GM23338 (cell line): ENCODE results near the gene MAPK8IP3. TPM values are rescaled to one million over a fixed set of nuclear protein-coding genes. Genes with fewer than 3 reads are reported as not detected.
"Not testable (repeated sequence)": the region's sequence is repeated elsewhere in the genome, so short reads cannot be mapped to it uniquely, and the experiment has no call there.

ENCODE experiments used
- ATAC-seq: fragments of 200-7000 bp; cut with Tn5 transposase; 3 replicates; pipeline ENCODE4 v1.9.1; 2020
- DNase-seq: peaks from one replicate; pipeline ENCODE4 v3.0.0-alpha.2; 2015; ENCODE audit warnings: low spot score
- H2AFZ ChIP-seq: fragments of 200-600 bp; sonication (generic); 2 replicates; pipeline ENCODE4 v1.8.0; 2016; ENCODE audit warnings: antibody characterized with exemption, mild to moderate bottlenecking, moderate library complexity
- H3F3A ChIP-seq: fragments of 200-600 bp; sonication (generic); replicated peaks from 2 replicates; pipeline ENCODE4 v1.8.0; 2017; ENCODE audit warnings: antibody characterized with exemption, mixed run types, low read depth
- H3K27ac ChIP-seq: fragments of 200-600 bp; sonication (generic); 2 replicates; pipeline ENCODE4 v1.6.1; 2016; ENCODE audit warnings: low read depth
- H3K27me3 ChIP-seq: fragments of 200-600 bp; sonication (generic); 2 replicates; pipeline ENCODE4 v1.8.0; 2016; ENCODE audit warnings: mild to moderate bottlenecking, mixed run types, moderate library complexity; ENCODE audit not compliant: insufficient read depth
- H3K36me3 ChIP-seq: fragments of 200-600 bp; sonication (generic); 2 replicates; pipeline ENCODE4 v1.8.0; 2016; ENCODE audit warnings: mild to moderate bottlenecking; ENCODE audit not compliant: insufficient read depth
- H3K4me1 ChIP-seq: fragments of 200-600 bp; sonication (generic); 2 replicates; pipeline ENCODE4 v1.8.0; 2016; ENCODE audit warnings: mild to moderate bottlenecking, moderate library complexity; ENCODE audit not compliant: insufficient read depth
- H3K4me2 ChIP-seq: fragments of 200-600 bp; sonication (generic); 2 replicates; pipeline ENCODE4 v1.7.1; 2017; ENCODE audit warnings: mixed run types
- H3K4me3 ChIP-seq: fragments of 200-600 bp; sonication (generic); 2 replicates; pipeline ENCODE4 v1.6.1; 2016; ENCODE audit warnings: mixed run types
- H3K79me2 ChIP-seq: fragments of 200-600 bp; sonication (generic); replicated peaks from 2 replicates; pipeline ENCODE4 v1.8.0; 2017; ENCODE audit warnings: mild to moderate bottlenecking; ENCODE audit not compliant: insufficient read depth
- H3K9me2 ChIP-seq: fragments of 200-600 bp; sonication (generic); 2 replicates; pipeline ENCODE4 v1.8.0; 2017; ENCODE audit not compliant: insufficient read depth
- H4K20me1 ChIP-seq: fragments of 200-600 bp; sonication (generic); replicated peaks from 2 replicates; pipeline ENCODE4 v1.8.0; 2017; ENCODE audit warnings: mild to moderate bottlenecking; ENCODE audit not compliant: insufficient read depth
- H3K27ac Mint-ChIP-seq: 2 replicates; pipeline ENCODE4 v1.8.0; 2020; ENCODE audit warnings: inconsistent platforms, mild to moderate bottlenecking, moderate library complexity, mixed read lengths
- H3K27me3 Mint-ChIP-seq: 3 replicates; pipeline ENCODE4 v1.8.0; 2022; ENCODE audit warnings: low read depth, mild to moderate bottlenecking, moderate library complexity, mixed read lengths, inconsistent platforms; ENCODE audit not compliant: insufficient read depth, poor library complexity
- H3K36me3 Mint-ChIP-seq: 3 replicates; pipeline ENCODE4 v1.8.0; 2021; ENCODE audit warnings: low read depth, mild to moderate bottlenecking, inconsistent platforms, moderate library complexity, mixed read lengths
- H3K4me1 Mint-ChIP-seq: 3 replicates; pipeline ENCODE4 v1.8.0; 2020; ENCODE audit warnings: mild to moderate bottlenecking, inconsistent platforms, mixed read lengths
- H3K4me3 Mint-ChIP-seq: 3 replicates; pipeline ENCODE4 v1.8.0; 2021; ENCODE audit warnings: moderate library complexity, mild to moderate bottlenecking, inconsistent platforms, mixed read lengths
- H3K9me3 Mint-ChIP-seq: 3 replicates; pipeline ENCODE4 v1.8.0; 2020; ENCODE audit warnings: moderate library complexity, mild to moderate bottlenecking, inconsistent platforms, mixed read lengths
- CREB1 ChIP-seq: fragments of 250-450 bp; sonication (Bioruptor Pico); IDR thresholded peaks from 2 replicates; pipeline ENCODE4 v1.5.0; 2020; ENCODE audit warnings: low read depth, mild to moderate bottlenecking, moderate library complexity
- JUNB ChIP-seq: IDR thresholded peaks from one replicate; pipeline ENCODE4 v1.6.1; 2016; ENCODE audit warnings: antibody characterized with exemption; ENCODE audit not compliant: unreplicated experiment
- NANOG ChIP-seq: IDR thresholded peaks from 2 replicates; pipeline ENCODE4 v1.6.1; 2016; ENCODE audit warnings: antibody characterized with exemption, borderline replicate concordance
- POLR2AphosphoS5 ChIP-seq: IDR thresholded peaks from 2 replicates; pipeline ENCODE4 v1.6.1; 2016; ENCODE audit warnings: antibody characterized with exemption, low read depth
- STAT1 ChIP-seq: IDR thresholded peaks from one replicate; pipeline ENCODE4 v1.6.1; 2016; ENCODE audit warnings: antibody characterized with exemption; ENCODE audit not compliant: unreplicated experiment
- ZNF114 ChIP-seq: fragments of 250-450 bp; sonication (Bioruptor Pico); IDR thresholded peaks from 2 replicates; pipeline ENCODE4 v1.5.0; 2020; ENCODE audit warnings: mild to moderate bottlenecking, moderate library complexity
- ZNF331 ChIP-seq: fragments of 250-450 bp; sonication (Bioruptor Pico); IDR thresholded peaks from 2 replicates; pipeline ENCODE4 v1.5.0; 2020; ENCODE audit warnings: low read depth, mild to moderate bottlenecking, moderate library complexity
- polyA plus RNA-seq: library from polyadenylated mRNA; unstranded; fragments of >200 nt; fragmentation: Nextera tagmentation; extraction: Ambion mirVana; gene quantifications from 2 replicates; pipeline ENCODE4 v1.2.1, GENCODE V29; 2016
- total RNA-seq: library from RNA; depleted of rRNA; stranded (reverse); fragments of >200 nt; shearing (Covaris generic); gene quantifications from 2 replicates; pipeline ENCODE4 v1.2.3, GENCODE V29; 2014
- TF ChIP-seq, protein P1 (sequence below): IDR thresholded peaks from one replicate; pipeline ENCODE4 v1.6.1; 2018; ENCODE audit warnings: antibody characterized with exemption; ENCODE audit not compliant: unreplicated experiment
- TF ChIP-seq, protein P2 (sequence below), 2 experiments: fragments of 200-600 bp in 1 of 2; sonication (generic) in 1 of 2; conservative IDR thresholded peaks; 2 replicates each; pipeline versions ENCODE4 v1.5.1 to v1.6.1; 2016 to 2017; ENCODE audit warnings: antibody characterized with exemption in 2 of 2, low read depth in 2 of 2, mild to moderate bottlenecking in 2 of 2, moderate library complexity in 1 of 2

MAPK8IP3 gene
- total and polyA plus RNA-seq, 2 experiments from 2014 or later, result 11.3 to 58.4 TPM

DNA sequence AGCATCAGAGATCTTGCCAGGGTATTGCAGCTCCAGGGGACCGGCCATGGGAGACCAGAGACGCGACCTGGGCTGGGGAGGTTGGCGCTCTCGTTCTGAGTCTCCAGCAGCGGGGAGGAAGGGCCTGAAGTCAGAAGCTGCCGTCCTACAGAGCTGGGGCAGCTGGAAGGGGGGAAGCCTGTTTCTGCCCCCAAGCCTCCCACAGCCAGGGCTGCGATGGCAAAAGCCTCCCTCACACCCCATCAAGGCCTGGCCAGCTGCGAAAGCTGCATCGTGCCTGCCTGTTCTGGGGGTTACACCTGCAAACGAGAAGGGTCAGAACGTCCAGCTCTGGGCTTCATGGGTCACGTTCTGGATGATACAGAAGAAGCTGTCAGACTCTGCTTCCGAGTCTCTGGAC is 26.1 kb downstream of the MAPK8IP3 start:
- TF ChIP-seq JUNB (no peak), NANOG (no peak), CREB1 (CRISPR knock-in tag) (no peak), POLR2AphosphoS5 (no peak), STAT1 (no peak), ZNF331 (CRISPR knock-in tag) (no peak), ZNF114 (CRISPR knock-in tag) (no peak)
- TF ChIP-seq, protein P1, sequence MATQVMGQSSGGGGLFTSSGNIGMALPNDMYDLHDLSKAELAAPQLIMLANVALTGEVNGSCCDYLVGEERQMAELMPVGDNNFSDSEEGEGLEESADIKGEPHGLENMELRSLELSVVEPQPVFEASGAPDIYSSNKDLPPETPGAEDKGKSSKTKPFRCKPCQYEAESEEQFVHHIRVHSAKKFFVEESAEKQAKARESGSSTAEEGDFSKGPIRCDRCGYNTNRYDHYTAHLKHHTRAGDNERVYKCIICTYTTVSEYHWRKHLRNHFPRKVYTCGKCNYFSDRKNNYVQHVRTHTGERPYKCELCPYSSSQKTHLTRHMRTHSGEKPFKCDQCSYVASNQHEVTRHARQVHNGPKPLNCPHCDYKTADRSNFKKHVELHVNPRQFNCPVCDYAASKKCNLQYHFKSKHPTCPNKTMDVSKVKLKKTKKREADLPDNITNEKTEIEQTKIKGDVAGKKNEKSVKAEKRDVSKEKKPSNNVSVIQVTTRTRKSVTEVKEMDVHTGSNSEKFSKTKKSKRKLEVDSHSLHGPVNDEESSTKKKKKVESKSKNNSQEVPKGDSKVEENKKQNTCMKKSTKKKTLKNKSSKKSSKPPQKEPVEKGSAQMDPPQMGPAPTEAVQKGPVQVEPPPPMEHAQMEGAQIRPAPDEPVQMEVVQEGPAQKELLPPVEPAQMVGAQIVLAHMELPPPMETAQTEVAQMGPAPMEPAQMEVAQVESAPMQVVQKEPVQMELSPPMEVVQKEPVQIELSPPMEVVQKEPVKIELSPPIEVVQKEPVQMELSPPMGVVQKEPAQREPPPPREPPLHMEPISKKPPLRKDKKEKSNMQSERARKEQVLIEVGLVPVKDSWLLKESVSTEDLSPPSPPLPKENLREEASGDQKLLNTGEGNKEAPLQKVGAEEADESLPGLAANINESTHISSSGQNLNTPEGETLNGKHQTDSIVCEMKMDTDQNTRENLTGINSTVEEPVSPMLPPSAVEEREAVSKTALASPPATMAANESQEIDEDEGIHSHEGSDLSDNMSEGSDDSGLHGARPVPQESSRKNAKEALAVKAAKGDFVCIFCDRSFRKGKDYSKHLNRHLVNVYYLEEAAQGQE, result no peak
- TF ChIP-seq, protein P2, sequence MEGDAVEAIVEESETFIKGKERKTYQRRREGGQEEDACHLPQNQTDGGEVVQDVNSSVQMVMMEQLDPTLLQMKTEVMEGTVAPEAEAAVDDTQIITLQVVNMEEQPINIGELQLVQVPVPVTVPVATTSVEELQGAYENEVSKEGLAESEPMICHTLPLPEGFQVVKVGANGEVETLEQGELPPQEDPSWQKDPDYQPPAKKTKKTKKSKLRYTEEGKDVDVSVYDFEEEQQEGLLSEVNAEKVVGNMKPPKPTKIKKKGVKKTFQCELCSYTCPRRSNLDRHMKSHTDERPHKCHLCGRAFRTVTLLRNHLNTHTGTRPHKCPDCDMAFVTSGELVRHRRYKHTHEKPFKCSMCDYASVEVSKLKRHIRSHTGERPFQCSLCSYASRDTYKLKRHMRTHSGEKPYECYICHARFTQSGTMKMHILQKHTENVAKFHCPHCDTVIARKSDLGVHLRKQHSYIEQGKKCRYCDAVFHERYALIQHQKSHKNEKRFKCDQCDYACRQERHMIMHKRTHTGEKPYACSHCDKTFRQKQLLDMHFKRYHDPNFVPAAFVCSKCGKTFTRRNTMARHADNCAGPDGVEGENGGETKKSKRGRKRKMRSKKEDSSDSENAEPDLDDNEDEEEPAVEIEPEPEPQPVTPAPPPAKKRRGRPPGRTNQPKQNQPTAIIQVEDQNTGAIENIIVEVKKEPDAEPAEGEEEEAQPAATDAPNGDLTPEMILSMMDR (conservative IDR thresholded peaks at IDR 0.05; ENCODE audit: low read depth in 2 of 2), result no peak
- no peak overlapping the region for H3K27ac Mint-ChIP-seq
- Histone ChIP-seq H4K20me1 (no peaks in the 10 kb centered on the region), H3K4me1 (no peaks in the 10 kb centered on the region), H3K4me3 (no peak overlapping the region), H2AFZ (no peak overlapping the region), H3K27ac (no peak overlapping the region), H3K36me3 (no peaks in the 10 kb centered on the region), H3F3A (peaks cover 22% of the 10 kb centered on the region), H3K27me3 (no peaks in the 10 kb centered on the region), H3K79me2 (no peaks in the 10 kb centered on the region), H3K9me2 (no peaks in the 10 kb centered on the region), H3K4me2 (no peak overlapping the region)
- DNase-seq, result no peak
- H3K27me3 Mint-ChIP-seq, result peaks cover 10% of the 10 kb centered on the region
- peaks cover 26% of the 10 kb centered on the region for H3K36me3 Mint-ChIP-seq
- no peak for ATAC-seq
- H3K4me1 Mint-ChIP-seq, result no peaks in the 10 kb centered on the region
- peaks cover 3% of the 10 kb centered on the region; the same call in 1 of the 3 replicates for H3K9me3 Mint-ChIP-seq
- no peak overlapping the region for H3K4me3 Mint-ChIP-seq

DNA sequence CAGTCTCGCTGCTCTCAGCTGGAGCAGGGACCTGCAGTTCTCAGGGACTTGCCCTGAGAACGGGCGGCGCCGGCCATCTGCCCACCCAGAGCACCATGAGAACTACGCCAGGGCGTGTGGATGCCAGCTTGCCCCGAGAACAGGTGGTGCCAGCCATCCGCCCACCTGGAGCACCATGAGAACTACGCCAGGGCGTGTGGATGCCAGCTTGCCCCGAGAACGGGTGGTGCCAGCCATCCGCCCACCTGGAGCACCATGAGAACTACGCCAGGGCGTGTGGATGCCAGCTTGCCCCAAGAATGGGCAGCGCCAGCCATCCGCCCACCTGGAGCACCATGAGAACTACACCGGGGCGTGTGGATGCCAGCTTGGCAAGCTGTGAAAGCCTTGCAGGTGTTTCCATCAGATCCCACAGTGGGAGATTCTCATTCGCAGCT is 26.6 kb downstream of the MAPK8IP3 start:
- not testable (repeated sequence) for ATAC-seq, H3K9me3 Mint-ChIP-seq, H3K27ac Mint-ChIP-seq, H3K4me3 Mint-ChIP-seq, DNase-seq, H3K27ac ChIP-seq, H3K4me3 ChIP-seq, H3K27me3 ChIP-seq, H3K4me1 Mint-ChIP-seq, H3K4me2 ChIP-seq, H3K79me2 ChIP-seq, H3K36me3 ChIP-seq, H2AFZ ChIP-seq, H3K4me1 ChIP-seq, H3K9me2 ChIP-seq, H4K20me1 ChIP-seq, H3K27me3 Mint-ChIP-seq
- H3F3A ChIP-seq, result peaks cover 22% of the 10 kb centered on the region
- peaks cover 26% of the 10 kb centered on the region for H3K36me3 Mint-ChIP-seq
